Loucy (cell line): ENCODE results near the gene COMMD8.

Experiments
- H2AFZ ChIP-seq: fragments of 200-600 bp; sonication (generic); 2 replicates; pipeline ENCODE4 v1.6.0; 2016; ENCODE audit warnings: antibody characterized with exemption, mild to moderate bottlenecking, low read length, moderate library complexity
- H3F3A ChIP-seq: fragments of 200-600 bp; 2 replicates; pipeline ENCODE4 v1.6.0; 2016; ENCODE audit warnings: antibody characterized with exemption, low read depth, mild to moderate bottlenecking
- H3K27me3 ChIP-seq: fragments of 200-600 bp; sonication (generic); 2 replicates; pipeline ENCODE4 v1.6.1; 2014; ENCODE audit warnings: low read length, mild to moderate bottlenecking; ENCODE audit not compliant: insufficient read depth, poor library complexity, severe bottlenecking
- H3K36me3 ChIP-seq: fragments of 200-600 bp; sonication (generic); 2 replicates; pipeline ENCODE4 v1.6.1; 2016; ENCODE audit warnings: low read length; ENCODE audit not compliant: insufficient read depth
- H3K4me1 ChIP-seq: fragments of 200-600 bp; sonication (generic); 2 replicates; pipeline ENCODE4 v1.5.1; 2014; ENCODE audit warnings: low read length, mild to moderate bottlenecking; ENCODE audit not compliant: insufficient read depth, poor library complexity, severe bottlenecking
- H3K4me2 ChIP-seq: fragments of 200-600 bp; sonication (generic); 2 replicates; pipeline ENCODE4 v1.6.0; 2014; ENCODE audit warnings: antibody characterized with exemption, low read length, low read depth, mild to moderate bottlenecking; ENCODE audit not compliant: poor library complexity, severe bottlenecking
- H3K4me3 ChIP-seq: fragments of 200-600 bp; sonication (generic); 2 replicates; pipeline ENCODE4 v1.5.1; 2014; ENCODE audit warnings: low read length, mild to moderate bottlenecking, mixed read lengths; ENCODE audit not compliant: poor library complexity, severe bottlenecking
- H3K79me2 ChIP-seq: fragments of 200-600 bp; sonication (generic); 2 replicates; pipeline ENCODE4 v1.6.1; 2014; ENCODE audit warnings: low read length; ENCODE audit not compliant: insufficient read depth
- H3K9ac ChIP-seq: fragments of 200-600 bp; sonication (generic); 2 replicates; pipeline ENCODE4 v1.6.0; 2014; ENCODE audit warnings: mild to moderate bottlenecking, low read depth, low read length, moderate library complexity; ENCODE audit not compliant: poor library complexity, severe bottlenecking
- H3K9me2 ChIP-seq: fragments of 200-600 bp; sonication (generic); replicated peaks from 2 replicates; pipeline ENCODE4 v1.6.1; 2016; ENCODE audit warnings: low read depth, low read length, mixed read lengths
- H3K9me3 ChIP-seq: fragments of 200-600 bp; sonication (generic); 2 replicates; pipeline ENCODE4 v1.6.1; 2014; ENCODE audit warnings: mild to moderate bottlenecking, antibody characterized with exemption, low read length, low read depth; ENCODE audit not compliant: insufficient read depth
- H4K20me1 ChIP-seq: fragments of 200-600 bp; sonication (generic); 2 replicates; pipeline ENCODE4 v1.6.0; 2014; ENCODE audit warnings: antibody characterized with exemption, low read length, mild to moderate bottlenecking; ENCODE audit not compliant: insufficient read depth, poor library complexity, severe bottlenecking
- EZH2phosphoT487 ChIP-seq: fragments of 200-600 bp; IDR thresholded peaks from 2 replicates; pipeline ENCODE4 v1.6.1; 2018; ENCODE audit warnings: antibody characterized with exemption, mild to moderate bottlenecking, moderate library complexity, borderline replicate concordance
- TF ChIP-seq, protein P1 (sequence below): fragments of 200-600 bp; sonication (generic); conservative IDR thresholded peaks from 2 replicates; pipeline ENCODE4 v1.5.1; 2014; ENCODE audit warnings: mild to moderate bottlenecking, antibody characterized with exemption, low read length

Gene COMMD8

GRCh38 chr4:47463235-47463956 is at the start of gene COMMD8:
TSS of gene COMMD8 (minus strand) at chr4:47463702. CDS start at chr4:47463651, 51 bp downstream.
- H3K9me3 ChIP-seq: no peaks in the 10 kb centered on the region
- H3F3A ChIP-seq: no peaks in the 10 kb centered on the region
- TF ChIP-seq, protein P1, sequence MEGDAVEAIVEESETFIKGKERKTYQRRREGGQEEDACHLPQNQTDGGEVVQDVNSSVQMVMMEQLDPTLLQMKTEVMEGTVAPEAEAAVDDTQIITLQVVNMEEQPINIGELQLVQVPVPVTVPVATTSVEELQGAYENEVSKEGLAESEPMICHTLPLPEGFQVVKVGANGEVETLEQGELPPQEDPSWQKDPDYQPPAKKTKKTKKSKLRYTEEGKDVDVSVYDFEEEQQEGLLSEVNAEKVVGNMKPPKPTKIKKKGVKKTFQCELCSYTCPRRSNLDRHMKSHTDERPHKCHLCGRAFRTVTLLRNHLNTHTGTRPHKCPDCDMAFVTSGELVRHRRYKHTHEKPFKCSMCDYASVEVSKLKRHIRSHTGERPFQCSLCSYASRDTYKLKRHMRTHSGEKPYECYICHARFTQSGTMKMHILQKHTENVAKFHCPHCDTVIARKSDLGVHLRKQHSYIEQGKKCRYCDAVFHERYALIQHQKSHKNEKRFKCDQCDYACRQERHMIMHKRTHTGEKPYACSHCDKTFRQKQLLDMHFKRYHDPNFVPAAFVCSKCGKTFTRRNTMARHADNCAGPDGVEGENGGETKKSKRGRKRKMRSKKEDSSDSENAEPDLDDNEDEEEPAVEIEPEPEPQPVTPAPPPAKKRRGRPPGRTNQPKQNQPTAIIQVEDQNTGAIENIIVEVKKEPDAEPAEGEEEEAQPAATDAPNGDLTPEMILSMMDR: peak; percentile 33
- TF ChIP-seq EZH2phosphoT487: no peak
- peaks cover 16% of the 10 kb centered on the region; the same call in 1 of the 2 replicates for H3K79me2 ChIP-seq
- H3K27me3 ChIP-seq: no peaks in the 10 kb centered on the region
- no peaks in the 10 kb centered on the region for H4K20me1 ChIP-seq
- peak within 1 kb of the TSS; percentile 77 for H2AFZ ChIP-seq
- peak within 1 kb of the TSS; percentile 85 for H3K4me3 ChIP-seq
- H3K9me2 ChIP-seq: no peaks in the 10 kb centered on the region
- peak within 1 kb of the TSS; percentile 90 for H3K4me2 ChIP-seq
- H3K36me3 ChIP-seq: no peaks in the 10 kb centered on the region
- H3K9ac ChIP-seq: peak within 1 kb of the TSS; percentile 78
- H3K4me1 ChIP-seq: peaks cover 42% of the 10 kb centered on the region

DNA sequence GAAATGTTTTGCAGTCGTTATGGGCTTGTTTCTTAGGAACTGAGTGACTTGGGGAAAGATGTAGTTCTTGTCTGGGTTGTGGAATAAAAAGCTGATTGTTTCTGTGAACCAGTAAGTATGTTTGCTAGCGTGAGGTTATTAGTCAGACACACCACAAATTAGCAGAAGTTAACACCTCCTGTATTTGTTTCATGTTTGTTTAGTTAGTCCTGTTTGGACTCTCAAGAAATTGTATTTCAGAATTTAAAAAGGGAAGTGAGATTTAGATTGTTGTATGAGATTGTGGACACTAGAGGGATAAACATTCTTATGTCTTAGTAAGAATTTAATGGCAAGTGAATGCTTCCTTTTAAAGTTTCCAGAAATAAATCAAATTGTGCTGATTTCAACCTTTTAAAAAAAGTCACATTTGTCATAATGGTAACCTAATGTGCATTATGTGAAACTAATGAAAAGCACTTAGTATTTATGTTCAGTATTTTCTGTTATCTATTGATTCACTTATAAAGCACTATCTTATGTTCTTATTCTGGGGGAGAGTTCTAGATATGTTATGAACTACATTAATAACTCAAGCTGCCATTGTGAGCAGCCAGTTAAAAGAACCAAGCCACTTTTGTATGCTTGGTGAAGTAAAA is 47.1 kb upstream of the COMMD8 start:
- Histone ChIP-seq H2AFZ (no peak overlapping the region), H3K9me3 (no peaks in the 10 kb centered on the region), H4K20me1 (no peaks in the 10 kb centered on the region), H3K4me2 (no peak overlapping the region), H3K79me2 (no peaks in the 10 kb centered on the region), H3F3A (no peaks in the 10 kb centered on the region), H3K4me3 (no peak overlapping the region), H3K9me2 (no peaks in the 10 kb centered on the region), H3K9ac (no peak overlapping the region), H3K36me3 (no peaks in the 10 kb centered on the region), H3K4me1 (peaks cover 29% of the 10 kb centered on the region), H3K27me3 (no peaks in the 10 kb centered on the region)
- TF ChIP-seq, protein P1: peak; percentile 53
- no peak for TF ChIP-seq EZH2phosphoT487

- H4K20me1 ChIP-seq: no peaks in the 10 kb centered on the region
- H3K9me2 ChIP-seq: no peaks in the 10 kb centered on the region
- no peak overlapping the region for H2AFZ ChIP-seq
- no peaks in the 10 kb centered on the region for H3K36me3 ChIP-seq
- H3K9ac ChIP-seq: no peak overlapping the region
- H3K79me2 ChIP-seq: no peaks in the 10 kb centered on the region
- H3K4me1 ChIP-seq: peaks cover 8% of the 10 kb centered on the region
- H3K4me3 ChIP-seq: no peak overlapping the region
- TF ChIP-seq EZH2phosphoT487: no peak
- TF ChIP-seq, protein P1: no peak
- H3K9me3 ChIP-seq: no peaks in the 10 kb centered on the region
- no peak overlapping the region for H3K4me2 ChIP-seq
- no peaks in the 10 kb centered on the region for H3K27me3 ChIP-seq
- H3F3A ChIP-seq: no peaks in the 10 kb centered on the region
Observed at GRCh38 chr4:47505666-47506065, 42.2 kb upstream of the COMMD8 start.
